WERI-Rb-1 (cell line): ENCODE measurements around the gene LRRC10B.
A peak's percentile ranks its signal among the peaks of the same experiment; 100 is the strongest.

ENCODE experiments used
- DNase-seq: peaks from one replicate; pipeline ENCODE4 v3.0.0-alpha.2; 2020
- H3K27ac ChIP-seq: fragments of 250-450 bp; sonication (Bioruptor Pico); 2 replicates; pipeline ENCODE4 v1.5.1; 2020; ENCODE audit warnings: mild to moderate bottlenecking, moderate library complexity
- H3K27me3 ChIP-seq: fragments of 250-450 bp; sonication (Bioruptor Pico); 2 replicates; pipeline ENCODE4 v1.5.1; 2021; ENCODE audit warnings: mild to moderate bottlenecking, low read depth, moderate library complexity; ENCODE audit not compliant: insufficient read depth, severe bottlenecking
- H3K36me3 ChIP-seq: fragments of 250-450 bp; sonication (Bioruptor Pico); 2 replicates; pipeline ENCODE4 v1.5.1; 2020; ENCODE audit warnings: mild to moderate bottlenecking, moderate library complexity
- H3K4me3 ChIP-seq: 2 replicates; pipeline ENCODE4 v1.5.1; 2011; ENCODE audit warnings: low read depth, mild to moderate bottlenecking, control low read depth, low read length
- H3K9me3 ChIP-seq: fragments of 250-450 bp; sonication (Bioruptor Pico); 2 replicates; pipeline ENCODE4 v1.5.1; 2021; ENCODE audit warnings: mild to moderate bottlenecking, moderate library complexity; ENCODE audit not compliant: severe bottlenecking
- TF ChIP-seq, protein P1 (sequence below): IDR thresholded peaks from 2 replicates; pipeline ENCODE4 v1.5.1; 2011; ENCODE audit warnings: low read depth, mild to moderate bottlenecking, control low read depth, inconsistent platforms, low read length

LRRC10B gene

DNA sequence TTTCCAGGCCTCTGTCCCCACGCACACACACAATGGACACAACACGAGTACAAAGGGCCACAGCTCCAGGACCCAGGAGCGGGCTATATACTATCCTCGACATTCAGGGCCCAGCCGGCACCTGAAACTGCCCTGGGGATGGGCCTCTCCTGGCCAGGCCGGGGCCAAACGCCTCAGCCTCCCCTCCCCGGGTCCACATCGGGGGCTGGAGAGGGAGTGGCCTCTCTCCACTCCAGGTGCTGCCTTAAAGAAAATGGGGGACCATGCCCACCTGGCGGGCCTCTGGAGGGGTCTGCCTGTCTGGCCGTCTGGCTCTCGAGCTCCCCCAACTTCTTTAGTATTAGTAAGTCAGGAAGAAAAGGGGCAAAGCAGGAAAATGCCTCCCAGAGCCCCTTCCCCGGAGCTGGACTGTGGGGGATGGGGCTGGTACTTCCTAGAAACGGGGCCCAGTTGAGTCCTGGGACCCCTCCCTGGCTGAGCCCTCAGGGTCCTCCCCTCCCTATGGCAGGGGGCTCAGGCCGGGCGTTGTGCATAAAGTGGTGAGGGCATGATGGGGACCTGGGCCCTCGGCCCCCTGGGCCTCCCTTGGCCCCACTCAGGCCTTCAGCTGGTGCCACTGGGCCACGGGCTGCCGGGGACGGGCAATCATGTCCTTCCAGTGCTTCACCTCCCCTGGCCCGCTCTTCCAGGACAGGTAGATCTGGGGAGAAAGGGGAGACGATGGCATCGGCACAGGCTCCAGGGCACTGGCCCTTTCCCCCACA, 9.7 kb downstream of the LRRC10B start:
- DNase-seq = no peak
- peak overlapping the region; percentile 75 for H3K27ac ChIP-seq
- no peaks in the 10 kb centered on the region for H3K9me3 ChIP-seq
- no peak overlapping the region for H3K4me3 ChIP-seq
- H3K36me3 ChIP-seq = peaks cover 32% of the 10 kb centered on the region
- no peaks in the 10 kb centered on the region for H3K27me3 ChIP-seq
- TF ChIP-seq, protein P1, sequence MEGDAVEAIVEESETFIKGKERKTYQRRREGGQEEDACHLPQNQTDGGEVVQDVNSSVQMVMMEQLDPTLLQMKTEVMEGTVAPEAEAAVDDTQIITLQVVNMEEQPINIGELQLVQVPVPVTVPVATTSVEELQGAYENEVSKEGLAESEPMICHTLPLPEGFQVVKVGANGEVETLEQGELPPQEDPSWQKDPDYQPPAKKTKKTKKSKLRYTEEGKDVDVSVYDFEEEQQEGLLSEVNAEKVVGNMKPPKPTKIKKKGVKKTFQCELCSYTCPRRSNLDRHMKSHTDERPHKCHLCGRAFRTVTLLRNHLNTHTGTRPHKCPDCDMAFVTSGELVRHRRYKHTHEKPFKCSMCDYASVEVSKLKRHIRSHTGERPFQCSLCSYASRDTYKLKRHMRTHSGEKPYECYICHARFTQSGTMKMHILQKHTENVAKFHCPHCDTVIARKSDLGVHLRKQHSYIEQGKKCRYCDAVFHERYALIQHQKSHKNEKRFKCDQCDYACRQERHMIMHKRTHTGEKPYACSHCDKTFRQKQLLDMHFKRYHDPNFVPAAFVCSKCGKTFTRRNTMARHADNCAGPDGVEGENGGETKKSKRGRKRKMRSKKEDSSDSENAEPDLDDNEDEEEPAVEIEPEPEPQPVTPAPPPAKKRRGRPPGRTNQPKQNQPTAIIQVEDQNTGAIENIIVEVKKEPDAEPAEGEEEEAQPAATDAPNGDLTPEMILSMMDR = no peak

DNA sequence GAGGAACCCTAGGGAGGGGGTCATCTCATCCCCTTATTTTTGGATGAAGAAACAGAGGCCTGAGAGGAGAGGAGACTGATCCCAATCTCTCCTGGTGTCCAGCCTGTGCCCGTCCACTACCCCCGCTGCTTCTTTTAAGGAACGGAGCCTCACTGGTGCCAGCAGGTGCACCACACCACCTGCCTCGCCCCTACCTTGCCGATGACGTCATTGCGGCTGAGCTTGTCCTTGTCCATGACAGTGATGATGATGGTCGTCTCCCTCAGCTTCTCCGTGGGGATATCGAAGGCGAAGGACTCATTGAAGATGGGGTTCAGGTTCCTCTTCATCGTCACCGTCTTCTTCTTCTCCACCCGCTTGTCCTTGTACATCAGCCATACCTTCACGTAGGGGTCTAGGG, 14.3 kb downstream of the LRRC10B start:
- no peaks in the 10 kb centered on the region for H3K9me3 ChIP-seq
- peaks cover 67% of the 10 kb centered on the region for H3K36me3 ChIP-seq
- TF ChIP-seq, protein P1 = no peak
- DNase-seq = no peak
- no peak overlapping the region for H3K27ac ChIP-seq
- no peaks in the 10 kb centered on the region for H3K27me3 ChIP-seq
- no peak overlapping the region for H3K4me3 ChIP-seq

DNA sequence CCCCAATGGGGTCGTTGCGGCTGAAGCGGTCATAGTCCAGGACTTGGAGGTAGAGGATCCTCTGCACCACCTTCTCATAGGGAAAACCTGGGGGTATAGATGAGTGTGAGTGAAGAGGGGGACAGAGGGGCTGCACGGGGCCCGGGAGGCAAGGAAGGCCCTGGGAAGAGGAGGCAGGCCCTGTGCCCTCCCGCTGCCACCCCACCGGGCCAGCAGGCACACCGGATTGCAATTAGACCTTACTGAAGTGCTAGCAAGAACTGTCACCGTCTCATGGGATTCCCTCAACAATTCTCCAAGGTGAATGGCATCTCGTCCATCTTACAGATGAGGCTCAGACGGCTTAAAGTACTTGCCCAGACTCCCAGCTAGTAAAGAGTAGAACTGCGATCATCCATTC, 15.9 kb downstream of the LRRC10B start:
- Histone ChIP-seq H3K36me3 (peaks cover 61% of the 10 kb centered on the region), H3K27me3 (no peaks in the 10 kb centered on the region), H3K27ac (no peak overlapping the region), H3K4me3 (no peak overlapping the region), H3K9me3 (no peaks in the 10 kb centered on the region)
- TF ChIP-seq, protein P1 = no peak
- DNase-seq = no peak

DNA sequence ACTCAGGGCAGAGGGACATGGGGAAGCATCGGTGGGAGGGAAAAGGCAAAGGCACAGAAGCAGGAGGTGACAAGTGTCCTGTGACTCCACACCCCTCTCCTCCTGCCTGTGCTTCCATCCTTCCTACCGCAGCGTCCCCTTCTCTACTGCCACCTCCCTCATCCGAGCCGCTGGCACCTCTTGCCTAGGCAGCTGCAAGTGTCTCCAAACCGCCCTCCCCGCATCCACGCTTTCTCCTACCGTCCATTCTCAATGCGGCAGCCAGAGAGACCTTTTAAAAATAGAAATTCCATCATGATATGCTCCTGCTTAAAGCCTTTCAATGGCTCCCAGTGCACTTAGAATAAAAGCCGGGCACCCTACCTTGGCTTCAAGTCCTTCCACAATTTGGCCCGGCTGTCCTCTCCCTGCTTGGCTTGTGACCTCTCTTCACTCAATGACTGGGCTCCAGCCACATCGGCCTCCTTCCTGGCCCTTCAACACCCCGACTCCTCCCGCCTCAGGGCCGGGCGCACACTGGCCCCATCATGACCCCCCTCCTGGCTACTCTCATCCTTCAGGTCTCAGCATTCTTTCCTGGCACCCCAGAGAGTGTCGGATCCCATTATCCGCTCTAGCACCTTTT, 16.5 kb downstream of the LRRC10B start:
- peaks cover 61% of the 10 kb centered on the region for H3K36me3 ChIP-seq
- H3K4me3 ChIP-seq = no peak overlapping the region
- TF ChIP-seq, protein P1 = no peak
- no peaks in the 10 kb centered on the region for H3K9me3 ChIP-seq
- no peak overlapping the region for H3K27ac ChIP-seq
- no peaks in the 10 kb centered on the region for H3K27me3 ChIP-seq
- no peak for DNase-seq

DNA sequence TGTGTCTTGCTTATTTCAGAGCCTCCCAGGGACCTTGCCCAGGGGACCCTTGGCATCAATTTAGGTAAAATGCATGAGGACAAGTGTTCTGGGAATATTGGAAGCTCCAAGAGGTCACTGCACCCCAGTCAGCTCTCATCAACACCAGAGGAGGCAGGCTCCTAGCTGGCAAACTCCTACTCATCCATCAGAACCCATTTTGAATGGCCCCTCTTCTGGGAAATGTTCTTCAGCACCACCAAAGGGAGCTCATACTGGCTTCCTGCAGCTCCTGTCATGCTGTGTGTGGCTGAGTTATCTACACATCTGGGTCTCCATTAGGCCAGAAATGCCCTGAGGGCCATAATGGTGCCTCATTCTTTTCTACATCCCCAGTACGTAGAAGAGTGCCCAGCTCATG, 17.7 kb downstream of the LRRC10B start:
- Histone ChIP-seq H3K27ac (peak overlapping the region; percentile 76), H3K36me3 (peaks cover 60% of the 10 kb centered on the region), H3K9me3 (no peaks in the 10 kb centered on the region), H3K4me3 (no peak overlapping the region), H3K27me3 (no peaks in the 10 kb centered on the region)
- TF ChIP-seq, protein P1 = no peak
- DNase-seq = no peak
